Osteoblast (primary cell): ENCODE measurements around the gene USP10. TPM values are rescaled to one million over a fixed set of nuclear protein-coding genes. Genes with fewer than 3 reads are reported as not detected.

Source experiments
- DNase-seq: peaks from one replicate; pipeline ENCODE4 v3.0.0; 2011; ENCODE audit warnings: low spot score, mixed read lengths; ENCODE audit not compliant: insufficient read length; ENCODE audit errors: missing footprints
- H2AFZ ChIP-seq: 2 replicates; pipeline ENCODE4 v1.6.0; 2011; ENCODE audit warnings: mild to moderate bottlenecking, low read length
- H3K27ac ChIP-seq: 2 replicates; pipeline ENCODE4 v1.5.1; 2011; ENCODE audit warnings: mild to moderate bottlenecking, low read depth, low read length, moderate library complexity
- H3K27me3 ChIP-seq: 2 replicates; pipeline ENCODE4 v1.6.0; 2012; ENCODE audit warnings: mild to moderate bottlenecking, control low read depth, inconsistent platforms, low read length, moderate library complexity; ENCODE audit not compliant: insufficient read depth
- H3K36me3 ChIP-seq: 2 replicates; pipeline ENCODE4 v1.5.1; 2011; ENCODE audit warnings: mild to moderate bottlenecking, low read length, control low read depth, moderate library complexity; ENCODE audit not compliant: insufficient read depth
- H3K4me1 ChIP-seq: 2 replicates; pipeline ENCODE4 v1.5.1; 2011; ENCODE audit warnings: mild to moderate bottlenecking, low read length, control low read depth, moderate library complexity; ENCODE audit not compliant: insufficient read depth
- H3K4me2 ChIP-seq: 2 replicates; pipeline ENCODE4 v1.6.0; 2011; ENCODE audit warnings: mild to moderate bottlenecking, low read length; ENCODE audit not compliant: insufficient read depth
- H3K4me3 ChIP-seq: fragments of 200-600 bp; sonication (generic); 3 replicates; pipeline ENCODE4 v1.5.1; 2012; ENCODE audit warnings: mild to moderate bottlenecking, low read length, inconsistent platforms; ENCODE audit not compliant: insufficient read depth
- H3K79me2 ChIP-seq: 2 replicates; pipeline ENCODE4 v1.6.0; 2012; ENCODE audit warnings: mild to moderate bottlenecking, low read length, control low read depth, inconsistent platforms; ENCODE audit not compliant: insufficient read depth
- H3K9me3 ChIP-seq: 2 replicates; pipeline ENCODE4 v1.5.1; 2011; ENCODE audit warnings: low read depth, low read length, control low read depth
- H4K20me1 ChIP-seq: 2 replicates; pipeline ENCODE4 v1.6.0; 2012; ENCODE audit warnings: mild to moderate bottlenecking, low read length, control low read depth; ENCODE audit not compliant: insufficient read depth
- CTCF ChIP-seq: IDR thresholded peaks from 2 replicates; pipeline ENCODE4 v1.5.1; 2011; ENCODE audit warnings: mild to moderate bottlenecking, low read depth, low read length, moderate library complexity; ENCODE audit errors: extremely low read depth
- total RNA-seq: library from RNA; depleted of rRNA; stranded (reverse); fragments of >200 nt; gene quantifications from 2 replicates; pipeline ENCODE4 v1.2.3, GENCODE V29; 2012

The USP10 gene
- total RNA-seq, 1 donor: 43.1 TPM

- H3K4me3 ChIP-seq: no peak overlapping the region
- H3K4me1 ChIP-seq: no peaks in the 10 kb centered on the region
- no peak overlapping the region for H3K4me2 ChIP-seq
- no peaks in the 10 kb centered on the region for H3K27me3 ChIP-seq
- peaks cover 65% of the 10 kb centered on the region for H3K36me3 ChIP-seq
- no peaks in the 10 kb centered on the region for H3K9me3 ChIP-seq
- TF ChIP-seq CTCF: no peak
- H2AFZ ChIP-seq: no peak overlapping the region
- peaks cover 27% of the 10 kb centered on the region for H4K20me1 ChIP-seq
- H3K79me2 ChIP-seq: peaks cover 8% of the 10 kb centered on the region
- no peak for DNase-seq
- no peak overlapping the region for H3K27ac ChIP-seq
Observed at GRCh38 chr16:84662471-84662870, 37.3 kb upstream of the USP10 start.

GRCh38 chr16:84663433-84664101 lies 36.2 kb upstream of the USP10 start:
- Histone ChIP-seq H3K79me2 (peaks cover 7% of the 10 kb centered on the region), H3K4me2 (no peak overlapping the region), H3K27ac (no peak overlapping the region), H4K20me1 (peaks cover 25% of the 10 kb centered on the region), H3K4me1 (no peaks in the 10 kb centered on the region), H3K36me3 (peaks cover 54% of the 10 kb centered on the region), H3K4me3 (no peak overlapping the region), H3K9me3 (no peaks in the 10 kb centered on the region), H3K27me3 (no peaks in the 10 kb centered on the region), H2AFZ (no peak overlapping the region)
- TF ChIP-seq CTCF: no peak
- no peak for DNase-seq

- H3K27ac ChIP-seq: no peak overlapping the region
- no peak for DNase-seq
- TF ChIP-seq CTCF: no peak
- peaks cover 41% of the 10 kb centered on the region for H3K36me3 ChIP-seq
- no peak overlapping the region for H2AFZ ChIP-seq
- peaks cover 21% of the 10 kb centered on the region for H4K20me1 ChIP-seq
- H3K79me2 ChIP-seq: peaks cover 5% of the 10 kb centered on the region
- H3K9me3 ChIP-seq: no peaks in the 10 kb centered on the region
- no peak overlapping the region for H3K4me3 ChIP-seq
- no peaks in the 10 kb centered on the region for H3K27me3 ChIP-seq
- no peak overlapping the region for H3K4me2 ChIP-seq
- H3K4me1 ChIP-seq: no peaks in the 10 kb centered on the region
Observed at GRCh38 chr16:84665359-84665758, 34.4 kb upstream of the USP10 start.

GRCh38 chr16:84665843-84666242 lies 34.0 kb upstream of the USP10 start:
- Histone ChIP-seq H3K36me3 (peaks cover 41% of the 10 kb centered on the region), H2AFZ (no peak overlapping the region), H3K9me3 (no peaks in the 10 kb centered on the region), H3K4me2 (no peak overlapping the region), H3K4me1 (no peaks in the 10 kb centered on the region), H3K27me3 (no peaks in the 10 kb centered on the region), H3K27ac (no peak overlapping the region), H3K79me2 (peaks cover 5% of the 10 kb centered on the region), H3K4me3 (no peak overlapping the region), H4K20me1 (peaks cover 21% of the 10 kb centered on the region)
- DNase-seq: no peak
- TF ChIP-seq CTCF: no peak
